ENCODE results near the gene ZGPAT. TPM values are rescaled to one million over a fixed set of nuclear protein-coding genes. Genes with fewer than 3 reads are reported as not detected.

ZGPAT gene
- total RNA-seq, 2 donors from 2014 or later = 28.8 to 29.5 TPM

DNA sequence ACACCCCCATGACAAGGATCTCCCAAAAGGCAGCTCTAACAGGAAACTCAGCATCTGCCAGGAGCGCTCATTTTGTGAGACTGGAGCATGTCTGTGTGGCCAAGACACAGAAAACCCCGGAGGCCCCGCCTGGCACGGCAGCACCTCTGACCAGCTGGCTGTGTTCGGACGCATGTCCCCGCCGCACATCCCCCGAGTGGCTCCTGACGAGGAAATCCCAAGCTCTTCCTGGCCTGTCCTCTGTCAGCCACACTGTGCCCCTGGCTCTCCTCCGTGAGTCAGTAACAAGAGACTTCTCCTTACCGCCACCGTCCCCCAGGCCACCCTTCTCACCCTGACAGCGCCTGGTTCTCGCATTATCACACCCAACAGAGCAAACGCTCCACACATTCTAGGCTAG, 46.2 kb downstream of the ZGPAT start:
- H3K27ac Mint-ChIP-seq = no peak overlapping the region
- Histone ChIP-seq H3K4me1 (ENCODE audit: control insufficient read depth, insufficient read depth, low read length) (no peaks in the 10 kb centered on the region), H3K9ac (ENCODE audit: extremely low read depth, low read length, poor library complexity, severe bottlenecking) (no peak overlapping the region), H3K9me3 (ENCODE audit: control insufficient read depth, low read length) (no peaks in the 10 kb centered on the region), H3K4me3 (ENCODE audit: low read length) (no peak overlapping the region), H3K36me3 (ENCODE audit: control insufficient read depth, insufficient read depth, low read length) (peaks cover 12% of the 10 kb centered on the region), H3K27me3 (ENCODE audit: control insufficient read depth, insufficient read depth, low read length, poor library complexity, severe bottlenecking) (no peaks in the 10 kb centered on the region), H3K27ac (ENCODE audit: low read depth, low read length) (no peak overlapping the region)
- DNase-seq = no peak
- TF ChIP-seq, protein P1, sequence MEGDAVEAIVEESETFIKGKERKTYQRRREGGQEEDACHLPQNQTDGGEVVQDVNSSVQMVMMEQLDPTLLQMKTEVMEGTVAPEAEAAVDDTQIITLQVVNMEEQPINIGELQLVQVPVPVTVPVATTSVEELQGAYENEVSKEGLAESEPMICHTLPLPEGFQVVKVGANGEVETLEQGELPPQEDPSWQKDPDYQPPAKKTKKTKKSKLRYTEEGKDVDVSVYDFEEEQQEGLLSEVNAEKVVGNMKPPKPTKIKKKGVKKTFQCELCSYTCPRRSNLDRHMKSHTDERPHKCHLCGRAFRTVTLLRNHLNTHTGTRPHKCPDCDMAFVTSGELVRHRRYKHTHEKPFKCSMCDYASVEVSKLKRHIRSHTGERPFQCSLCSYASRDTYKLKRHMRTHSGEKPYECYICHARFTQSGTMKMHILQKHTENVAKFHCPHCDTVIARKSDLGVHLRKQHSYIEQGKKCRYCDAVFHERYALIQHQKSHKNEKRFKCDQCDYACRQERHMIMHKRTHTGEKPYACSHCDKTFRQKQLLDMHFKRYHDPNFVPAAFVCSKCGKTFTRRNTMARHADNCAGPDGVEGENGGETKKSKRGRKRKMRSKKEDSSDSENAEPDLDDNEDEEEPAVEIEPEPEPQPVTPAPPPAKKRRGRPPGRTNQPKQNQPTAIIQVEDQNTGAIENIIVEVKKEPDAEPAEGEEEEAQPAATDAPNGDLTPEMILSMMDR (conservative IDR thresholded peaks at IDR 0.05) = no peak
- H3K27me3 Mint-ChIP-seq (ENCODE audit: insufficient read depth) = no peaks in the 10 kb centered on the region
- H3K9me3 Mint-ChIP-seq = peaks cover 2% of the 10 kb centered on the region
- no peak overlapping the region for H3K4me3 Mint-ChIP-seq
- H3K36me3 Mint-ChIP-seq (ENCODE audit: low read depth) = peaks cover 13% of the 10 kb centered on the region
- H3K4me1 Mint-ChIP-seq = peaks cover 6% of the 10 kb centered on the region
- 81 to 84% methylated on average over 5 to 15 of the region's 16 CpGs for WGBS, 2 experiments (ENCODE audit: insufficient coverage in 1 of 2, insufficient read length in 1 of 2)

DNA sequence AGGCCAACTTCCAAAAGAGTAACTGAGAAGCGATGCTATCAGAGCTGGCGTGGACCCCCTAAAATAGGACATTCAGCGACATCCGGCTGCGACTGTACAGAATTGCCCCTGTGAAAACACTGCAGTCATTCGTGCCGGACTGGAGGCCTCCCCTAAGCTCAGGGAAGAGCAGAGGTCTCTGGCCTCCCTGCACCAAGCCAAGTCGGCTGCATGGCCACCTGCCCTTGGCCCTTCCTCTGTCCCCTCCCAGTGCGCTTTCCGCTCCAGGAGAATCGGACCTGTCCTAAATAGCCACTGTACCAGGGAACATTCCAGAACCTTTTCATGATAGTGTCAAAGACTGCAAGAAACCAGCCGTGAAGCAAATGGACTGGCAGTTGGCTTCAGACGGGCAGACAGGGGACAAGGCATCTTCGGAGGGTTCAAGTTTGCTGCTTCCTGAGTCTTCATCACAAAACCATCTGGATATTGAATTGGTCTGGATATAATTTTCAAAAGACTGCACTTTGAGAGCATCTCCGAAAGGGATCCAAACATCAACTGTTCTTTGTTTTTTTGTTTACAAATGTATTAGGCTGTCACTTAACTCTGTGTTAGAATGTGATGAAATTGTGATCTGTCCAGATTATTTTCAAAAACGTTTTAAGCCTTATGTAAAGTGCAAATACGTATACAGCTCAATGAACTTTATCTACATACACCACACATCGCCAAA, 48.3 kb downstream of the ZGPAT start:
- no peak for DNase-seq
- Histone ChIP-seq H3K4me1 (ENCODE audit: control insufficient read depth, insufficient read depth, low read length) (no peaks in the 10 kb centered on the region), H3K27me3 (ENCODE audit: control insufficient read depth, insufficient read depth, low read length, poor library complexity, severe bottlenecking) (no peaks in the 10 kb centered on the region), H3K36me3 (ENCODE audit: control insufficient read depth, insufficient read depth, low read length) (peaks cover 12% of the 10 kb centered on the region), H3K27ac (ENCODE audit: low read depth, low read length) (no peak overlapping the region), H3K9me3 (ENCODE audit: control insufficient read depth, low read length) (no peaks in the 10 kb centered on the region), H3K9ac (ENCODE audit: extremely low read depth, low read length, poor library complexity, severe bottlenecking) (no peak overlapping the region), H3K4me3 (ENCODE audit: low read length) (no peak overlapping the region)
- Mint-ChIP-seq H3K9me3 (peaks cover 2% of the 10 kb centered on the region), H3K27me3 (ENCODE audit: insufficient read depth) (no peaks in the 10 kb centered on the region), H3K4me1 (peaks cover 5% of the 10 kb centered on the region), H3K27ac (no peak overlapping the region), H3K36me3 (ENCODE audit: low read depth) (peaks cover 25% of the 10 kb centered on the region), H3K4me3 (no peak overlapping the region)
- TF ChIP-seq, protein P1 (conservative IDR thresholded peaks at IDR 0.05) = no peak
- WGBS, 2 experiments (ENCODE audit: insufficient coverage in 1 of 2, insufficient read length in 1 of 2) = 88 to 94% methylated on average over 15 to 18 of the region's 18 CpGs

- H3K27ac Mint-ChIP-seq = no peak overlapping the region
- WGBS, 2 experiments (ENCODE audit: insufficient coverage in 1 of 2, insufficient read length in 1 of 2) = 85 to 91% methylated on average over 7 to 8 of the region's 8 CpGs
- no peak for DNase-seq
- peaks cover 2% of the 10 kb centered on the region for H3K4me1 Mint-ChIP-seq
- H3K9ac ChIP-seq (ENCODE audit: extremely low read depth, low read length, poor library complexity, severe bottlenecking) = no peak overlapping the region
- H3K4me3 ChIP-seq (ENCODE audit: low read length) = no peak overlapping the region
- no peaks in the 10 kb centered on the region for H3K27me3 ChIP-seq (ENCODE audit: control insufficient read depth, insufficient read depth, low read length, poor library complexity, severe bottlenecking)
- peaks cover 27% of the 10 kb centered on the region for H3K36me3 Mint-ChIP-seq (ENCODE audit: low read depth)
- peaks cover 2% of the 10 kb centered on the region for H3K9me3 Mint-ChIP-seq
- peaks cover 12% of the 10 kb centered on the region for H3K36me3 ChIP-seq (ENCODE audit: control insufficient read depth, insufficient read depth, low read length)
- no peaks in the 10 kb centered on the region for H3K27me3 Mint-ChIP-seq (ENCODE audit: insufficient read depth)
- no peak overlapping the region for H3K27ac ChIP-seq (ENCODE audit: low read depth, low read length)
- TF ChIP-seq, protein P1 (conservative IDR thresholded peaks at IDR 0.05) = no peak
- no peaks in the 10 kb centered on the region for H3K9me3 ChIP-seq (ENCODE audit: control insufficient read depth, low read length)
- H3K4me1 ChIP-seq (ENCODE audit: control insufficient read depth, insufficient read depth, low read length) = no peaks in the 10 kb centered on the region
- H3K4me3 Mint-ChIP-seq = no peak overlapping the region
Observed at GRCh38 chr20:63756648-63756991, 48.8 kb downstream of the ZGPAT start.
